Lower leg skin (tissue), 4 donors: ENCODE data around the gene MIEN1. TPM values are rescaled to one million over a fixed set of nuclear protein-coding genes. Genes with fewer than 3 reads are reported as not detected.

Source experiments
- DNase-seq, 2 donors: peaks; one replicate each; pipeline ENCODE4 v3.0.0-alpha.2; 2019; ENCODE audit warnings: low spot score in 2 of 2
- H3K4me3 ChIP-seq: fragments of 200-600 bp; sonication (generic); 2 replicates; pipeline ENCODE4 v1.5.1; 2017; ENCODE audit warnings: mild to moderate bottlenecking, low read depth; ENCODE audit not compliant: poor library complexity, severe bottlenecking
- POLR2A ChIP-seq, 2 donors: fragments of 450-650 bp; IDR thresholded peaks; one replicate each; pipeline ENCODE4 v1.6.1; 2016 to 2017; ENCODE audit warnings: antibody characterized with exemption in 2 of 2, mild to moderate bottlenecking in 1 of 2, moderate library complexity in 1 of 2
- WGBS, 2 donors: methylation state at CpG; one replicate each; pipeline ENCODE4 v1.1.5; 2018; 5-methylcytosine and 5-hydroxymethylcytosine counted together
- intact Hi-C: fragments of 100-400 bp; cut with DNase I; formaldehyde crosslinking; loops from one replicate; pipeline ENCODE4 v1.15.0; 2023; ENCODE audit warnings: low total_unique reads
- microRNA-seq, 2 donors: library from miRNA; unstranded; fragments of <30 nt; microRNA quantifications; one replicate each; pipeline ENCODE4, GENCODE V29; 2016; ENCODE audit warnings: borderline replicate concordance in 2 of 2, borderline number of aligned reads in 1 of 2
- total RNA-seq, 4 donors: library from RNA; depleted of rRNA; stranded (reverse); fragments of >200 nt; gene quantifications; one replicate each; pipeline ENCODE4 v1.1.0, GENCODE V29; 2016
- TF ChIP-seq, protein P1 (sequence below), 3 donors: fragments of 450-650 bp; IDR thresholded peaks; one replicate each; pipeline ENCODE4 v1.5.1; 2016; ENCODE audit warnings: antibody characterized with exemption in 3 of 3, mild to moderate bottlenecking in 3 of 3, moderate library complexity in 2 of 3

Gene MIEN1
- total RNA-seq, 4 donors from 2014 or later: 42.8 to 82.0 (median 59.7) TPM

- 92 to 93% methylated on average over 9 of the region's 9 CpGs for WGBS, 2 donors
- no peak overlapping the region for H3K4me3 ChIP-seq
- no peak for DNase-seq
- TF ChIP-seq, protein P1, sequence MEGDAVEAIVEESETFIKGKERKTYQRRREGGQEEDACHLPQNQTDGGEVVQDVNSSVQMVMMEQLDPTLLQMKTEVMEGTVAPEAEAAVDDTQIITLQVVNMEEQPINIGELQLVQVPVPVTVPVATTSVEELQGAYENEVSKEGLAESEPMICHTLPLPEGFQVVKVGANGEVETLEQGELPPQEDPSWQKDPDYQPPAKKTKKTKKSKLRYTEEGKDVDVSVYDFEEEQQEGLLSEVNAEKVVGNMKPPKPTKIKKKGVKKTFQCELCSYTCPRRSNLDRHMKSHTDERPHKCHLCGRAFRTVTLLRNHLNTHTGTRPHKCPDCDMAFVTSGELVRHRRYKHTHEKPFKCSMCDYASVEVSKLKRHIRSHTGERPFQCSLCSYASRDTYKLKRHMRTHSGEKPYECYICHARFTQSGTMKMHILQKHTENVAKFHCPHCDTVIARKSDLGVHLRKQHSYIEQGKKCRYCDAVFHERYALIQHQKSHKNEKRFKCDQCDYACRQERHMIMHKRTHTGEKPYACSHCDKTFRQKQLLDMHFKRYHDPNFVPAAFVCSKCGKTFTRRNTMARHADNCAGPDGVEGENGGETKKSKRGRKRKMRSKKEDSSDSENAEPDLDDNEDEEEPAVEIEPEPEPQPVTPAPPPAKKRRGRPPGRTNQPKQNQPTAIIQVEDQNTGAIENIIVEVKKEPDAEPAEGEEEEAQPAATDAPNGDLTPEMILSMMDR (IDR thresholded peaks at IDR 0.05): no peak
- no peak for TF ChIP-seq POLR2A (IDR thresholded peaks at IDR 0.05)
- intact Hi-C loops: no loop called here
These were observed 46.9 kb downstream of the MIEN1 start for GRCh38 chr17:39683295-39683939.

DNA sequence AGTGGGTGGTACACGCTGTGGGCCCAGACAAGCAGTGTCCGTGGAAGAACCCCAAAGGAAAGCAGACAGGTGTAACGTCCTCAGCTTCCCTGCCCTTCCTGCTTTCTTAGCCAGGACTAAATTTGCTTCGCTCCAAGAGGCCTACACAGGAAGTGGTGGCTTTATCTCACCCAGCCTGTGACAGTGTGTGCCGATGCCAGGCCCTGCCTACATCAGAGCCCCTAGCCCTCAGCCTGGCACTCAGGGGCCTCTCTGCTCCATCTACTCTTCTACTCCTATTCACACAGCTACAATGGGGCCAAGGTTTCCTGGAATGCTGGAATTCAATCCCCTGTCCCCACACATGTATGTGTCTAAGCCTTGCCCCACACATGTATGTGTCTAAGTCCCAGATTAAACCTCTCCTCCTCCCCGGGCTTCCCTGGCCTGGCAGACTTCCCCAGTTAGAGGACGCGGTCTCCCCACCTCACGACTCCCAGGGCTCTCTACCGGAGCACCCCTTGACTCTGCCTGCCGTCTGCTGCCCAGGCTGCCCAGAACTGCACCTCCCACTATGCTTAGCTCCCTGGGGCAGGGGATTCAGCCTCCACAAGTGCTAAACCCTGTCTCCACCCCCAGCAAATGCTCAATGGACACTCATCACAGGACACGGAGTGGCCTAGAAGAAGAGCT is 50.7 kb downstream of the MIEN1 start:
- 75 to 81% methylated on average over 12 of the region's 12 CpGs for WGBS, 2 donors
- intact Hi-C loops: no loop called here
- no peak for DNase-seq
- no peak overlapping the region for H3K4me3 ChIP-seq
- TF ChIP-seq POLR2A (IDR thresholded peaks at IDR 0.05): no peak
- TF ChIP-seq, protein P1 (IDR thresholded peaks at IDR 0.05): no peak

Small RNA genes lying within 50 kb of the gene (microRNA-seq; reads per million reads assigned to microRNA genes)
- 1.7 to 2.7 reads per million in 2 donors for gene MIR4728

Other genes starting within 250 kb of the MIEN1 start
- gene NEUROD2, start 122.6 kb downstream of the MIEN1 start, total RNA-seq: under 1 TPM in 2 of 4 donors, not detected in 2; 0.17 to 0.25 TPM
- gene PPP1R1B, start 103.6 kb downstream of the MIEN1 start, total RNA-seq: 100 to 1,000 TPM in 1 of 4 donors, 10 to 100 TPM in 3; 18.5 to 102 (median 51.8) TPM
- 10 to 100 TPM; 47.7 to 99.7 (median 65.7) TPM for gene STARD3, start 93.4 kb downstream of the MIEN1 start, total RNA-seq
- gene TCAP, start 65.2 kb downstream of the MIEN1 start, total RNA-seq: 1 to 10 TPM in 1 of 4 donors, under 1 TPM in 2, not detected in 1; 0.44 to 3.8 (median 0.62) TPM
- gene PNMT, start 62.1 kb downstream of the MIEN1 start, total RNA-seq: 1 to 10 TPM; 1.6 to 3.8 (median 1.9) TPM
- gene PGAP3, start 42.5 kb downstream of the MIEN1 start, total RNA-seq: 10 to 100 TPM; 24.2 to 41.4 (median 28.8) TPM
- 100 to 1,000 TPM; 181 to 244 (median 191) TPM for gene ERBB2, start 30.5 kb downstream of the MIEN1 start, total RNA-seq
- 100 to 1,000 TPM in 2 of 4 donors, 10 to 100 TPM in 2; 66.0 to 148 (median 97.4) TPM for gene GRB7, start 7.4 kb upstream of the MIEN1 start, total RNA-seq
- 1 to 10 TPM in 1 of 4 donors, under 1 TPM in 3; 0.89 to 1.8 (median 0.97) TPM for gene IKZF3, start 133.8 kb upstream of the MIEN1 start, total RNA-seq
- gene ZPBP2, start 137.7 kb upstream of the MIEN1 start, total RNA-seq: not detected
- gene GSDMB, start 188.1 kb upstream of the MIEN1 start, total RNA-seq: 10 to 100 TPM in 1 of 4 donors, 1 to 10 TPM in 3; 4.8 to 34.2 (median 7.7) TPM
- gene ORMDL3, start 197.1 kb upstream of the MIEN1 start, total RNA-seq: 10 to 100 TPM; 58.1 to 84.0 (median 70.0) TPM
- under 1 TPM in 1 of 4 donors, not detected in 3; 0.52 TPM for gene LRRC3C, start 197.2 kb upstream of the MIEN1 start, total RNA-seq
- 100 to 1,000 TPM; 146 to 271 (median 163) TPM for gene GSDMA, start 232.5 kb upstream of the MIEN1 start, total RNA-seq